C1 segment of cervical spinal cord (tissue), 14 donors: ENCODE data around the gene SIAE.
A peak's percentile ranks its signal among the peaks of the same experiment; 100 is the strongest.
"Not testable (repeated sequence)": the region's sequence is repeated elsewhere in the genome, so short reads cannot be mapped to it uniquely, and the experiment has no call there.

ENCODE experiments used
- DNase-seq, 14 donors: peaks; one replicate each; lab custom pipeline; 2025; lab: John Stamatoyannopoulos, UW

Gene SIAE

DNA sequence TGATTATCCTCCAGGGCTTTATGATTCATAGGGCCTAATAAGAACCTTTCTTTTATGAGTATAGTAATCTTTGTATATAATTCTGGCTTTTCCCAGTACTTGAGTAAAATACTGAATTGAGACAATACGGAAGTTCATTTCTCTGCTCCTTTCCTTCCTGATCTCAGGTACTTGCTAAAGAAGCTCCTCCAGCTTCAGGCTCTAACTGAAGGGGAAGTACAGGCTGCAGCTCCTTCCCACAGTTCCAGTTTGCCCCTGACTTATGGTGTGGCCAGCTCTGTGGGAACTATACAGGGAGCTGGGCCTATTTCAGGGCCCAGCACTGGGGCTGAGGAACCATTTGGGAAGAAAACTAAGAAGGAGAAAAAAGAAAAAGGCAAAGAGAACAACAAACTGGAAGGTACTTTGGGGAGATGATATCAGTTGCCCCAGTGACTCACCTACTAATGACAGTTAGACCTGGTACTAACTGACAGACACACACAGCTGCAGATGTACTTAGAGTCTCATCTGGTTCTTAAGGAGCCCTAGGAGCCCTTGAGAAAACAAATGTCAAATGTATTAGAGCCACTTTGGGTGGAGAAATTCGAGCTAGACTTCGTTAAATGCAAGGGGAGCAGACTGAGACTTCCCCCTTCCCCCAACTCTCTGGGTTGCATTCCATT is 47.9 kb downstream of the SIAE start:
- no peak for DNase-seq

DNA sequence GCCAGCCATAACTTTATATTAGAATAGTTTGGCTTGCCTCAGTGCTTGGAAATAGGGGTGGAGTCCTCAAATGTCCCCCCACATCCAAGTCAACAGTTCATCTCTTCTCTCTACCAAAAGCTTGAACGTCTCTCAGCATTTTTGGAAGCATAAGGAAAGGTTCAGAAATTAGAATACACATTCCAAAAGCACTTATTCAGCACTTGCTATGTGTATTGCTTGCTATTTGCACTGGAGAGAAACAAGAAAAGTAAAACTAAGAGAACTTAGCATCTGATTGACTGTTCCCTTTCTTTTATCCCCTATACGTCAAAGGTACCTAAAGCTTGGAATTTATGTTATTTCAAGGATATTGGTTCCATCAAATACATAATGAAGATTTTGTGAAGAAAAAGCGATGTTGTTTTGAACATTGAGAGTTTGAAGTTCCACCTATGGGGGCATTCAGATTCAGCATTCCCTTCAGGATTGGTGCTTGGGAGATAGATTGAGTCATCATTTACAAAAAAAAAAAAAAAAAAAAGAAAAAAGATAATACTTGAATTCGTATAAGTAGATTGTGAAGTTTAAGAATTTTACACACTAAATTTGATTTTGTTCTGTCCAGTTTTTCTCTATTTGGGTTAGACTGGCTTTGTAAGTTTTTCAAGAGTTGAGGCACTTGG is 49.5 kb downstream of the SIAE start:
- DNase-seq: no peak

DNA sequence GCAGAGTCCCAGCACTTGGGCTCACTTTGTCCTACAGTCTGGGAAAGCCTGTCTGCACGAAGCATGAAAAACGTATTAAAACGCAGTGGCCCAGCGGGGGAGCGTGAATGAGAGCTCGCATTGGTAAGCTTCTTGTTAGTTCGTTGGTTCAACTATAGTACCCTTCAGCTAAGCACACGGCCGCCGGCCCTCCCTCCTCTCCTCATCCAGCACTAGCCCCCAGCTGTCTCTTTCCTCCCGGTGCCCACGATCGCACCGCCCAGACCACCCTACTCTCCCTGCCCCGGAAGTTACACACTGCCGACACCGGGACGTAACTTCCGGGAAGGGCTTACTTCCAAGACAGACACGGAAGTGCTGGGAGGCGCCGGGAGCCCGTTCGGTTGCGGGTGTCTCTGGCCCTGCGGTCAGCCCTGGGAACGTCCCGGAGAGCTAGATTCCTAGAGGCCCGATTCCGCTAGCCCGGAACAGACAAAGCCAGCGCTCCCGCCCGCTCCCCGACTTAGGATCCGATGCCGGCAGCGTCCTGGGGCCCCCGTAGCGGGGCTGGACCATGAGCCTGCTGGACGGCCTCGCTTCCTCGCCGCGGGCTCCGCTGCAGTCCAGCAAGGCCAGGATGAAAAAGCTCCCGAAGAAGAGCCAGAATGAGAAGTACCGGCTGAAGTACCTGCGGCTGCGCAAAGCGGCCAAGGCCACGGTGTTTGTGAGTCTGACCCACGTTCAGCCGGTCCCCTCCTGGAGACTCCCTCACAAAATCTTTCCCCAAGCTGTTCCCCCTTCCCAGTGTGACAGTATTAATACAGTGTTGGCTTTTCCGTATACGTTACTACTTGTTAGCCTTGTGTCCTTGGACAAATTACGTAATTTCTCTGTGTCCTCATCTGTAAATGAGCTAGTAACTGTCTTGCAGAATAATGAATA is 50.7 kb downstream of the SIAE start, which contains the start of gene TBRG1:
TBRG1 (plus strand) TSS at position 334 of the 921 bp plus-strand sequence; CDS start at position 554, 220 bp downstream.
- peak; percentile 16 to 90 (median 85) for DNase-seq

DNA sequence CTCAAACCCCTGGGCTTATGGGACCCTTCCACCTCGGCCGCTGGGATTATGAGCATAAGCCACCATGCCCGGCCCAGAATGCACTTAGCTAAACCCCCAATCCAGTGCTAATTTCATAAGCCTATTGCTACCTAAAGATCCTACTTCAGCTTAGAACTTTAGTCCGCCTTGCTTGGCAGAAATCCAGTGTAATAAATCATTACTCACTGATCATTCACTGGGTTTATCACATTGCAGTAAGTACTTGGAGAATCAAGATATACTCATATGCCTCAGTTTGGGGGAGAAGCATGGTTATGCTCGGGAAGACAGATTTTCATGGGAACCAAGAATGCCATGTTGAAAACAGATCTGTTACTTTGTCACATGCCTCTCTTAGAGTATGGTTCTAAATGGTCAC is 54.7 kb downstream of the SIAE start:
- no peak for DNase-seq

DNA sequence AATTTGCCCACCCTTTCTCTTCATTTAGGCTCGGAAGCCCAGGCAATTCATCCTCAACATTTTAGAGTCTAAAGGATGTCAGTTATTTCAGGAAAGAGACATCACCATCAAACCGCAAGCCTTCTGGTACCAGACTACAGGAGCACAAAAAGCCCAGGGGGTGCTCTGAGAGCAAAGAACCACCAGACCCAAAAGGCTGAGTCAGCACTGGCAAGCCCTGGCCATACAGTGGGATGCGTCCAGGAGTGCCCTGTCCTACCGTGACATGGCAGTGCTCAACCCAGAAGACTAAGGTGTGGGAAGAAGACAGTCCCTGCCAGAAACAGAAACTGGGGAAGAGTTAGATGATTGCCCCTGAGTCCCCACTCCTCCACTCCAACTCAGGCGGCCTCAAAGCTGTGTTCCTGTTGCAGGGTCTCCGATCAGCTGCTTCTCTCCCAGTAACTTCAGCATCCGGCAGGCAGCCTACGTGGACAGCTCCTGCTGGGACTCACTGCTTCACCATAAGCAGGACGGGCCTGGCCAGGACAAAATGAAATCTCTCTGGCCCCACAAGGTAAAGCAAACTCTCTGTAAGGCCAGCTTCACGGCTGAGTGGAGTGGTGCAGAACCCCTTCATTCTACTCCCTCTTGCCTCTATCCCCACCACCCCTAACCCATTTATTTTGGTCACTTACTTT is 60.8 kb downstream of the SIAE start:
- DNase-seq: no peak

DNA sequence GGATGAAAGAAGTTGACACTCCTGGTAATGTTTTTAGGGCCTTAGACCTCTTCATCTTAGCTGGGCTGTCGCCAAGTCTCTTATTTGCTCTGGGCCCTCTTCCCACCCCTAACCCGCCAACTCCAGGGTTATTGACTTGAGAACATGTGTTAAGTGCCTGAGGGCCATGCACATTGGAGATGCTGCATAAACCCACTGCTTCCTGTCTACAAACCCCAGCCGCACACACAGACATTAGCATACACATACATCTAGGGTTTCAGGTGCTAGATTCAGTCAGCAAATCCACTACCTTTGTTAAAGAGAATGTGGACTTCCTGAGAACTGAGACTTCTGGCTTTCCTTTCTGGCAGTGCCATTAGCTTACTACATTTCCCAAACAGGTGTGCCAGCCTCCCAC is 61.5 kb downstream of the SIAE start:
- DNase-seq: no peak

DNA sequence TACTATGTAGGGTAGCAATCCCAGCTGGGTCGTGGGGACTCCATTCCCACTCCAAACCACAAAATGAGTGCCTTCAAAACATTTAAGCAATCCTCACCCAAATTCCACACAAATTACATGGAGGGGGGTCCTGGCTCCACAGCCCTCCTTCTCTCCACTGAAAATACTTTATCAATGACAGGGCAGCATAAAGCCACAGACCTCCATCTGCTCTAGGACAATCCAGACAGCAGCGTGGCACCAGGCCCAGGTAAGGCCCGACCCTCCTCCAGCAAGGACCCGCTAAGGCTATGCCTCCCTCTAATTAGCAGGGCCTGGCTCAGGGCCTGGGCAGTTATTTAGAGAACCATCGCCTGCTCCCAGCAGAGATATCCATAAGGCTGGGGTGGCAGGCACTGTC is 62.5 kb downstream of the SIAE start, which contains the start of gene PANX3:
PANX3 (plus strand) TSS at position 365 of the 400 bp plus-strand sequence. CDS start 129 bp downstream, outside the sequence.
- DNase-seq: no peak

DNA sequence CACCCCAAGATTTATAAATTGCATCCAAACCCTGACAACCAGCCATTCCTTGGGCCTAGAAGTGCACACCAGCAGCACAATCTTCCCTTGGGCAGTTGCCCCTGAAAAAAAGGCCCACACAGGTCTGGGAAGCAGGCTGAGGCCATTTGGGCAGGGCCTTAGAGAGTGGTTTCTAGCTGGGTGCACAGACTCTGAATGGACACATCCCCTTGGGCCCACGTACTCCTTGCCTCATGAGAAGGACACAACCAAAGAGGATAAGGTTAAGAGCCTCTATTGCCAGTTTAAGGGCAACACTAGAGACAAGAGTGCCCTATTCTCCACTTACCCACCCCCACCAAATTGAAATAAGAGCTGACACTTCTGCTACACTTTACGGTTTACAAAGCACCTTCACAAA is 63.2 kb downstream of the SIAE start:
- DNase-seq: no peak

DNA sequence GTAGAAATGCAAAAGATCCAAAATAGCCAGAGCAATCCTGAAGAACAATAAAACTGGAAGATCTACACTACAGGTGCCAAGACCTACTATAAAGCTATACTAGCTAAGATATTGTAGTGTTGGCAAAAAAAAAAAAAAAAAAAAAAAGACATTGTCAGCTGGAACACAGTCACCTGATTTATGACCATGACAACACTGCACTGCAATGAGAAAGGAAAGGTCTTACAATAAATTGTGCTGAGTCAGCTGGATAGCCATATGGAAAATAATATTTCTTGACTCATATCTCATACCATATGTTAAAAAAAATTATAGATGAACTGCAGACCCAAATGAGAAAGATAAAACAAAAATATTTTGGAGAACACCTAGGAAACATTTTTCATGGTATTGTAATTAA is 65.4 kb downstream of the SIAE start:
- DNase-seq: no peak

DNA sequence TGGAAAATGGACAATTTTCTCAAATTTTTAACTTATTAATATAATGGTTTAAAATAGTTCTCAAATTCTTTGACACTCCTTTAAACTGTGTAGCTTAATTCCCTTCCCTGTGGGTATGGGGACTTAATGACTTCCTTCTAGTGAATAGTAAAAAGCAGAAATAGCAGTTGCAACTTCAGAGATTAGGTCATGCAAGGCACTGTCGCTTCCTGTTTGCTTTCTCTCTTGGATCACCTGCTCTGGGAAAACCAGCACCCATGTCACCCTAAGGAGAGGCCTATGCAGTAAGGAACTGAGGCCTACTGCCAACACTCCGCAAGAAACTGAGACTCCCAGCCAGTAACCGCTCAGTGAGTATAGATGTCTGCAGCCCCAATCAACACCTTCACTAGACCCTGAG is 67.8 kb downstream of the SIAE start:
- peak in 2 of 14 donors; percentile 4 to 9 for DNase-seq

DNA sequence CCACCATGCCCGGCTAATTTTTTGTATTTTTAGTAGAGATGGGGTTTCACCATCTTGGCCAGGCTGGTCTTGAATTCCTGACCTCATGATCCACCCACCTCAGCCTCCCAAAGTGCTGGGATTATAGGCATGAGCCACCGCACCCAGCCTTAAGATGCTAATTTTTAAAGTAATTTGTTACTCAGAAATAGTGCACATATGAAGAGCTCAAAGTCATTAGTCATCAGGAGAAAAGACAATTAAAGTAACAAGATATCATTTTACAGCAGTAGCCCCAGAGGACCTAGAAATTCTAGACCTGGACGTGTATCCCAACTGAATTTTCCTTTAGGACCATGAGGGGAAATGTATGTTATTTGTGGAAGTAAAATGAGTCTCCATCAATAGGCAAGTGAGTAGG is 70.8 kb downstream of the SIAE start:
- DNase-seq: not testable (repeated sequence)

DNA sequence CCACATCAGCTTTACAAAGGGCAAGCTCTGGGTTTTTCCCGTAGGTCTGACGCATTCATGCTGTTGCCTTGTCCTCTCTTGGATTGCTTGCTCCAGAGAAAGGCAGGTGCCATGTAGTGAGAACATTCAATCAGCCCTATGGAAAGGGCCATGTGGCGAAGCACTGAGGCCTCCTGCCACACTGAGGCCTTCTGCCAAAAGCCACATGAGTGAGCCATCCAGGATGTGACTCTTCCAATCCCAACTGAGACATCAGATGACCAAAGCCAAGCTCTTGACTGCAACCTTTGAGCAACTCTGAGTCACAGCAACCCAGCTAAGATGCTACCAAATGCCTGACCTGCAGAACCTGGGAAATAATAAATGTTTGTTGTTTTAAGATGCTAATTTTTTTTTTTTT is 71.3 kb downstream of the SIAE start:
- DNase-seq: no peak

DNA sequence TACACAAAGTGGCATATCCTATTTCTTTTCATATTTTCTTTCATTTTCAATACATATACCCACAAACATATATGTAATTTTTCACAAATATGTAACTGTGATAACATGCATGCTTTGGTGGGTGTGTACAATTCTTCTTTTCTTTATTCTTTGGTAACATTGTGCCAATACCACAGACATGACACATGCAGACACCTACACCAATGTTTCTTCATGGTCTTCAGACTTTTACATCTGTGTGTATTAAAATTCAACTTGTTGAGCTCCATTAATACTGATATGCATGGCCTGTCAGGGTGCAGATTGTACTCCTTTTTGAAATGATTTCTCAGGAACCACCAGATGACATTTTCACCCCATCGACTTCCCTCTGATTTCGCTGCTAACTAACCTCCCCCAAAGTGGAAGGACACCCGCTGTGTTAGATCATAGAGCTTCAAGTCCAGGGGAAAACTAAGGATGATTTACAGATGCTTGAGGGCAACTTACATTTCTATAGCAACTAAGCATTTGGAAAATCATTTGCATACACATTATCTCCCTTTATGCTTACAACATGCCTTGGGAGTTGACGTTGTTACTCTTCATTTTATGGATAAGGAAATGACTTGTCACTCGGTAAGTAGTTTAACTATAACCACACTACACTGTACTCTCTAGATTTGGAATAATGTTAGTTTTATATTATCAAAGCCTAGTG is 72.8 kb downstream of the SIAE start:
- no peak for DNase-seq

DNA sequence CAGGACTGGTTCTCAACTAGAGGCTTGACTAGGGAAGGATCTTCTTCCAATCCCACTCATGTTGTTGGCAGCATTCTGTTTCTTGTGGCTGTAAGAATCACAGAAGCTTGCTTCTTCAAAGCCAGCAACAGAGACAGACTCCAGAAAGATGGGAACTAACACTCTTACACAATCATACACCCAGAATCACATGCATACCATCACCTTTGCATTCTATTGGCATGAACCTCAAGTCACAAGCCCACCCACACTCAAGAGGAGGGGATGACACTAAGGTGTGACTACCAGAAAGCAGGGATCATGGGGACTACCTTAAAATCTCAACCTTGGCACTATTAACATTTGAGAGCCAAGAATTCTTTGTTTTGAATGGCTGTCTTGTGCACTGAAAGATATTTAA is 75.9 kb downstream of the SIAE start:
- DNase-seq: no peak

DNA sequence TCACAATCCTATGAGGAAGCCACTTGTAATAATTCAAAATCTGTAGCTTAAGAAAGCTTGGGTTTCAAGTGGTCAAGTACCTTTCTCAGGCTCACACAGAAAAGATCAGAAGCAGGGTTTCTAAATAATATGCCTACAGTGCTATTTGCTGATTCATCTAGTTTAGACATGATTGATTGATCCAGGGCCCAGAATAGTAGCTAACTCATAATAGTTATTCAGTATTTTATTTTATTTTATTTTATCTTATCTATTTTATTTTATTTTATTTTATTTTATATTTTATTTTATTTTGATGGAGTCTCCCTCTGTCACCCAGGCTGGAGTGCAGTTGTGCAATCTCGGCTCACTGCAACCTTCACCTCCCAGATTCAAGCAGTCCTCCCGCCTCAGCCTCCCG is 78.2 kb downstream of the SIAE start:
- no peak for DNase-seq

DNA sequence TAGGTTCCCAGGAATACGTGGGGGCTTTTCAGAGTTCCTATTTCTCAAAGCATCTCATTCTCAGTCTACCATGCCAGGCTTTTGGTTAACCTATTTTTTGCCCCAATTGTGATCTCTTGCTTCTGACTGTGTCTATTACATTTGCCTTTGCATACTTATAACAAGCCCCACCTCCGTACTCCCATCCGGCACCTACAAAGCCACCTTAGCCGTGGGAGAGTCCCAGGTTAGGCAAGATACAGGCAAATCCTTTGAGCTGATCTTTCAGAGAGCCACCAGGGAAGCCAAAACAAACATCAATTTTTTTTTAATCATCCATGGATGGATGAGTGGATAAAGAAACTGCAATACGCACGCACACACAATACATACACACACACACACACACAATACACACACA is 80.9 kb downstream of the SIAE start:
- no peak for DNase-seq

DNA sequence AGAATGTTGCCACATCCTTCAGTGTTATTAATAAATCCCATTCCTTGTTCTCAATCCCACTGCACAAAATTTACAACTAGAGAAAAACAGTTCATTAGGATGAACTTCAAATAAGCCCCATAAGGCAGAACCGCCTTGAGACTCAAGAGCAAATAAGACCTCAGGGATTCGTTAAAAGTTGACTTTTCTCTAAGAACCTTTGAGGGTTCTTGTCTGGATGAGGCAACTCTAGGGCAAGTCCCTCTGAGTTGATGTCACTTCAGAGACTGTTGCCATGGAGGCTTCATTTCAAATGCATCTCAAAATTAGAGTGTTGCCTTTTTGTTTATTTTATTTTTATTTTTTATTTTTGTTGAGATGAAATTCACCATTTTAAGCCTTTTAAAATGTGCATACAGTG is 82.1 kb downstream of the SIAE start:
- DNase-seq: no peak

DNA sequence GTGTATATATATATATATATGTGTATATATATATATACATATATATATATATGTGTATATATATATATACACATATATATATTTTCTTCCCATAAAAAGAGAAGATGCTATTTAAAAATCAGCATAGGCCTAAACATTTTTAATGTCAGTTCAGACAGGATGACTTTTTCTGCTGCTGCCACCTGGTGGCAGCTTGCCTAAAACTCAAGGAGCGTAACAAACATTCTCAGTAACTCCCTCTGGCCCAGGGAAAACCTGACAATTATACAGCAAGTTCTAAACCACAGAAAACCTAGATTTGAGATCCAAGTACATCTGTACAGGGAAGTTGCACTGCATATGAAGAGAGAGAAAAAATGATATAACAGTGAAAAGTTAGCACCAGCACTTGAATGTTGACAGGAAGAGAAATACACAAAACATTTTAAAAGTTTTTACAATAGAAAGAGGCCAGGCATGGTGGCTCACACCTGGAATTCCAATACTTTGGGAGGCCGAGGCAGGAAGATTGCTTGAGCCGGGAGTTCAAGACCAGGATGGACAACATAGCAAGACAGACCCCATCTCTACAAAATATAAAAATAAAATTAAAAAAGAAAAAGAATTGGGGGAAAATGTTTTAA is 87.2 kb downstream of the SIAE start:
- peak in 5 of 14 donors; percentile 1 to 22 (median 4) for DNase-seq

DNA sequence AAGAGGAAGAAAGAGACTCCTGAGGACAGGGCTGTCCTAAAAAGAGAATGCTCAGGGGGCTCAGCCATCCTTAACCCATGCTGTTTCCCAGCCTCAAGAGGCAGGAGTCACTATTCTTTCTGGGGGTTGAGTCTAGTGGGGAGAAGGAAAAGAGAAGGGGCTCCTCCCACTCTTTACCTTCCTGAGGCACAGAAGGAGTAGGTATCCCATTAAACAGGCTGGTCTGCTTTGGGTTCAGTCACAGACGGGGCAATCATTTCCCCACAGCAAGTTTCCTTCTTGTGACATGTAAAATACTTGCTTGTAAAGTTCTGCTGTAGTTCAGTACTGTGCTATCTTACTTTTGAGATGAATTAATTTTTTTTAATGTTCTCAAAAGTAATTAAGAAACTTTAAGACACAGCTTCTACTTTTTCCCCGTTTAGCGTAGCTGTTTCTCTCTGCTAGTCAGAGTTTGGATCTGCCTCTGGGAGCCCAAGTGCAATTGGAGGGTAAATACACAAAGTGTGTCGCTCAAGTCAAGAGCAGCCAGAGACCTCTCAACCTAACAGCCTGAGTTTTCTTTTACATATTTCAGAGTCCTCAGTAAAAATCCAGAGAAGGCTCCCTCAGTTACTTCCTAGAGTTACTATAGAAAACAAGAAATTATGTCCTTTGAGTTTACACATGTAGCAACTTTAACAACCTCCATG is 88.7 kb downstream of the SIAE start:
- no peak for DNase-seq

DNA sequence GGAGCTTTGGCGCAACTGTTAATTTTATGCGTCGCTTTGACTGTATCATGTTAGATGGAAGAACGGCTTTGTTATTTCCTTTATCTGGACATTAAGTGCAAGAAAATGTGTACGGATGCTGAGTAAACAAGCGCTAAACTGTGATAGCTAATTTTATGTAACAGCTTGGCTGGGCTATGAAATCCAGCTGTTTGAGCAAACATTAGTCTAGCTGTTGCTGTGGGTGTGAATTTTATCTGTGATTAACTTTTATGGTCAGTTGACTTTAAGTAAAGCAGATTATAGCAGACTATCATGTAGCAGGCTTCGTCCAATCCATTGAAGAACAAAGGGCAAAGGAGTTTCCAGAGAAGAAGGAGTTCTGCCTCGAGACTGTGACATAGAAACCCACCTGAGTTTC is 89.8 kb downstream of the SIAE start:
- no peak for DNase-seq
